GM12878 (cell line): ENCODE data around the gene FOXP1. TPM values are rescaled to one million over a fixed set of nuclear protein-coding genes. Genes with fewer than 3 reads are reported as not detected.

Experiments
- ATAC-seq: fragments of 200-7000 bp; cut with Tn5 transposase; 3 replicates; pipeline ENCODE4 v1.9.1; 2020; ENCODE audit warnings: mild to moderate bottlenecking, moderate library complexity
- BruUV-seq: library from RNA; stranded (reverse); fragments of 400-500 nt; replicated peaks from 2 replicates; lab custom pipeline; 2021; lab: Mats Ljungman, UMichigan
- CTCF ChIA-PET: fragments of 300-600 bp; sonication (Branson Sonifier 250); formaldehyde crosslinking; extraction: SDS; loops from one replicate; lab custom pipeline; 2021; ENCODE audit warnings: inconsistent platforms; lab: Yijun Ruan, JAX
- POLR2A ChIA-PET: fragments of 350-600 bp; formaldehyde crosslinking; extraction: SDS; loops from one replicate; lab custom pipeline; 2021; ENCODE audit warnings: inconsistent platforms; lab: Charles Lee
- RAD21 ChIA-PET: fragments of 300-600 bp; sonication (Branson Sonifier 250); formaldehyde crosslinking; loops from one replicate; lab custom pipeline; 2023; ENCODE audit warnings: antibody characterized with exemption; ENCODE audit not compliant: unreplicated experiment; lab: Charles Lee
- SMC1A ChIA-PET: fragments of 300-600 bp; sonication (Branson Sonifier 250); formaldehyde crosslinking; loops from one replicate; lab custom pipeline; 2023; ENCODE audit not compliant: unreplicated experiment, uncharacterized antibody; lab: Charles Lee
- DNase-seq: peaks from one replicate; pipeline ENCODE4 v3.0.0-alpha.2; 2011; ENCODE audit warnings: low read depth, low spot score
- FAIRE-seq: peaks from 3 replicates; lab custom pipeline; 2011; peaks lifted over from hg19 to GRCh38; lab: Jason Lieb, UNC
- H2AFZ ChIP-seq: 2 replicates; pipeline ENCODE4 v1.6.0; 2011; ENCODE audit warnings: low read depth, low read length, control low read depth; ENCODE audit not compliant: control insufficient read depth
- H3K27ac ChIP-seq: 2 replicates; pipeline ENCODE4 v1.5.1; 2011; ENCODE audit warnings: control low read depth; ENCODE audit not compliant: control insufficient read depth, insufficient read depth
- H3K27me3 ChIP-seq, 2 experiments: replicated peaks in 1 of 2; 2 replicates each; pipeline versions ENCODE4 v1.6.0 to v1.6.1; 2011; ENCODE audit warnings: low read length in 1 of 2; ENCODE audit not compliant: control insufficient read depth in 2 of 2, insufficient read depth in 2 of 2
- H3K36me3 ChIP-seq, 2 experiments: 2 replicates each; pipeline ENCODE4 v1.5.1; 2011; ENCODE audit warnings: low read length in 1 of 2; ENCODE audit not compliant: control insufficient read depth in 2 of 2, insufficient read depth in 2 of 2
- H3K4me1 ChIP-seq: 2 replicates; pipeline ENCODE4 v1.6.1; 2011; ENCODE audit warnings: mild to moderate bottlenecking, low read length, moderate library complexity, mixed read lengths; ENCODE audit not compliant: control insufficient read depth, insufficient read depth
- H3K4me2 ChIP-seq: 2 replicates; pipeline ENCODE4 v1.6.0; 2011; ENCODE audit warnings: control low read depth; ENCODE audit not compliant: control insufficient read depth, insufficient read depth
- H3K4me3 ChIP-seq: fragments of 200-600 bp; sonication (generic); 2 replicates; pipeline ENCODE4 v1.5.1; 2016
- H3K79me2 ChIP-seq: 2 replicates; pipeline ENCODE4 v1.6.0; 2011; ENCODE audit warnings: low read length; ENCODE audit not compliant: control insufficient read depth, insufficient read depth
- H3K9ac ChIP-seq: 2 replicates; pipeline ENCODE4 v1.8.0; 2011; ENCODE audit warnings: low read length, control low read depth, mixed read lengths; ENCODE audit not compliant: control insufficient read depth, insufficient read depth
- H3K9me3 ChIP-seq: replicated peaks from 3 replicates; pipeline ENCODE4 v1.5.1; 2011; ENCODE audit warnings: mild to moderate bottlenecking, low read length; ENCODE audit not compliant: control insufficient read depth, insufficient read depth
- H4K20me1 ChIP-seq: 2 replicates; pipeline ENCODE4 v1.6.0; 2011; ENCODE audit not compliant: control insufficient read depth, insufficient read depth
- GATAD2B ChIP-seq: fragments of 450-650 bp; conservative IDR thresholded peaks from 2 replicates; pipeline ENCODE4 v1.6.1; 2017; ENCODE audit warnings: low read depth, mild to moderate bottlenecking, moderate library complexity
- NR2F1 ChIP-seq: fragments of 450-650 bp; conservative IDR thresholded peaks from 2 replicates; pipeline ENCODE4 v1.6.1; 2017; ENCODE audit warnings: mild to moderate bottlenecking
- SIN3A ChIP-seq: IDR thresholded peaks from 2 replicates; pipeline ENCODE4 v1.6.1; 2012; ENCODE audit warnings: low read depth, low read length, improper control_type of control experiment
- SIX5 ChIP-seq: IDR thresholded peaks from 2 replicates; pipeline ENCODE4 v1.6.1; 2011; ENCODE audit warnings: mild to moderate bottlenecking, low read depth, low read length, moderate library complexity; ENCODE audit not compliant: severe bottlenecking
- TBL1XR1 ChIP-seq: IDR thresholded peaks from 2 replicates; pipeline ENCODE4 v1.6.1; 2012; ENCODE audit warnings: low read depth, low read length, improper control_type of control experiment
- WGBS: methylation state at CpG from one replicate; pipeline ENCODE4 v1.1.6; 2016; ENCODE audit warnings: low lambda C conversion rate; ENCODE audit not compliant: insufficient replicate concordance, insufficient coverage; ENCODE audit errors: missing lambda C conversion rate; 5-methylcytosine and 5-hydroxymethylcytosine counted together
- in situ Hi-C: fragments of 300-500 bp; cut with MboI; formaldehyde crosslinking; loops from 9 replicates; pipeline ENCODE4 v1.14.3; 2018; ENCODE audit warnings: mixed read lengths
- intact Hi-C: fragments of 100-400 bp; cut with micrococcal nuclease; formaldehyde crosslinking; loops from one replicate; pipeline ENCODE4 v1.14.2; 2022; ENCODE audit not compliant: unreplicated experiment
- polyA plus RNA-seq, 11 experiments: library from polyadenylated mRNA; depleted of rRNA in 4 of 11; unstranded in 6 of 11; stranded (reverse) in 5 of 11; fragments of >200 nt; fragmentation: Nextera tagmentation in 4 of 11; fragmentation: Illumina TruSeq in 1 of 11; extraction: Ambion mirVana in 4 of 11; extraction: Trizol in 1 of 11; gene quantifications; 1 replicate in 1 of 11; 2 replicates in 10 of 11; pipeline versions ENCODE4 v1.2.1 to v1.2.3, GENCODE V29; 2011 to 2016; ENCODE audit warnings: inconsistent platforms in 2 of 11, missing spikeins in 2 of 11, low read depth in 1 of 11
- total RNA-seq, 4 experiments: library from RNA; depleted of rRNA in 3 of 4; stranded (reverse); fragments of >200 nt in 3 of 4; fragmentation: Illumina TruSeq in 1 of 4; extraction: Trizol in 1 of 4; gene quantifications; 2 replicates each; pipeline versions ENCODE4 v1.2.1 to v1.2.3, GENCODE V29; 2013 to 2021
- TF ChIP-seq, protein P1 (sequence below): IDR thresholded peaks from 2 replicates; pipeline ENCODE4 v1.6.1; 2011; ENCODE audit warnings: mild to moderate bottlenecking, low read depth, low read length, moderate library complexity; ENCODE audit not compliant: insufficient replicate concordance
- TF ChIP-seq, protein P2 (sequence below): fragments of 150-350 bp; IDR thresholded peaks from 2 replicates; pipeline ENCODE4 v1.6.1; 2014; ENCODE audit warnings: mild to moderate bottlenecking, low read depth, low read length
- TF ChIP-seq, protein P3 (sequence below): fragments of 450-650 bp; IDR thresholded peaks from 2 replicates; pipeline ENCODE4 v1.6.1; 2018; ENCODE audit warnings: mild to moderate bottlenecking, low read depth, moderate library complexity; ENCODE audit not compliant: partially characterized antibody

The FOXP1 gene
- total and polyA plus RNA-seq, 10 of the 15 experiments (the other 5 are each of a cell fraction or from before 2014, with no cell fraction given) = 0.05 to 1.6 (median 0.20) TPM; not detected in 1

DNA sequence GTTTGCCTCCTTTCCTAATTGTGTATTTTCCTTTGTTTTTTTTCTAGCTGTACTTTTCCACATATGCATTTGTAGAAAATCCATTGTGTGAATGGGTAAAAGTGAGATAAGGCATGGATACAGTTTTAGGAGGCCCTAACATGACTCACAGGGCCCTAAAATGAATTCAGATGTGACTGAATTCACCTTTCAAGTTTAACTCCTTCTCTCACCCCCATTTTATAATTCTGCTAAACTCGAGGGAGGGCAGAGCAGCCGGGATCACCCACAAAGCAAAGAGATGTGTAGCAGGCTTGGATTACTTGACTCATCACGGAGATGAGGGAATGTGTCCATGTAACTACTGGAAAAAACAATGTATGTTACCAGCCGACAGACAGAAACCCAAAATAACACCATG, 59.9 kb downstream of the FOXP1 start:
- H3K9me3 ChIP-seq = no peaks in the 10 kb centered on the region
- ChIA-PET RAD21 (no interaction called here), CTCF (no interaction called here), SMC1A (no interaction called here)
- BruUV-seq = no TSS peak
- TF ChIP-seq SIX5 = no peak
- no peak for TF ChIP-seq TBL1XR1
- TF ChIP-seq, protein P1, sequence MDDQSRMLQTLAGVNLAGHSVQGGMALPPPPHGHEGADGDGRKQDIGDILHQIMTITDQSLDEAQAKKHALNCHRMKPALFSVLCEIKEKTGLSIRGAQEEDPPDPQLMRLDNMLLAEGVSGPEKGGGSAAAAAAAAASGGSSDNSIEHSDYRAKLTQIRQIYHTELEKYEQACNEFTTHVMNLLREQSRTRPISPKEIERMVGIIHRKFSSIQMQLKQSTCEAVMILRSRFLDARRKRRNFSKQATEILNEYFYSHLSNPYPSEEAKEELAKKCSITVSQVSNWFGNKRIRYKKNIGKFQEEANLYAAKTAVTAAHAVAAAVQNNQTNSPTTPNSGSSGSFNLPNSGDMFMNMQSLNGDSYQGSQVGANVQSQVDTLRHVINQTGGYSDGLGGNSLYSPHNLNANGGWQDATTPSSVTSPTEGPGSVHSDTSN = no peak
- TF ChIP-seq, protein P2, sequence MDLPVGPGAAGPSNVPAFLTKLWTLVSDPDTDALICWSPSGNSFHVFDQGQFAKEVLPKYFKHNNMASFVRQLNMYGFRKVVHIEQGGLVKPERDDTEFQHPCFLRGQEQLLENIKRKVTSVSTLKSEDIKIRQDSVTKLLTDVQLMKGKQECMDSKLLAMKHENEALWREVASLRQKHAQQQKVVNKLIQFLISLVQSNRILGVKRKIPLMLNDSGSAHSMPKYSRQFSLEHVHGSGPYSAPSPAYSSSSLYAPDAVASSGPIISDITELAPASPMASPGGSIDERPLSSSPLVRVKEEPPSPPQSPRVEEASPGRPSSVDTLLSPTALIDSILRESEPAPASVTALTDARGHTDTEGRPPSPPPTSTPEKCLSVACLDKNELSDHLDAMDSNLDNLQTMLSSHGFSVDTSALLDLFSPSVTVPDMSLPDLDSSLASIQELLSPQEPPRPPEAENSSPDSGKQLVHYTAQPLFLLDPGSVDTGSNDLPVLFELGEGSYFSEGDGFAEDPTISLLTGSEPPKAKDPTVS = no peak
- TF ChIP-seq, protein P3, sequence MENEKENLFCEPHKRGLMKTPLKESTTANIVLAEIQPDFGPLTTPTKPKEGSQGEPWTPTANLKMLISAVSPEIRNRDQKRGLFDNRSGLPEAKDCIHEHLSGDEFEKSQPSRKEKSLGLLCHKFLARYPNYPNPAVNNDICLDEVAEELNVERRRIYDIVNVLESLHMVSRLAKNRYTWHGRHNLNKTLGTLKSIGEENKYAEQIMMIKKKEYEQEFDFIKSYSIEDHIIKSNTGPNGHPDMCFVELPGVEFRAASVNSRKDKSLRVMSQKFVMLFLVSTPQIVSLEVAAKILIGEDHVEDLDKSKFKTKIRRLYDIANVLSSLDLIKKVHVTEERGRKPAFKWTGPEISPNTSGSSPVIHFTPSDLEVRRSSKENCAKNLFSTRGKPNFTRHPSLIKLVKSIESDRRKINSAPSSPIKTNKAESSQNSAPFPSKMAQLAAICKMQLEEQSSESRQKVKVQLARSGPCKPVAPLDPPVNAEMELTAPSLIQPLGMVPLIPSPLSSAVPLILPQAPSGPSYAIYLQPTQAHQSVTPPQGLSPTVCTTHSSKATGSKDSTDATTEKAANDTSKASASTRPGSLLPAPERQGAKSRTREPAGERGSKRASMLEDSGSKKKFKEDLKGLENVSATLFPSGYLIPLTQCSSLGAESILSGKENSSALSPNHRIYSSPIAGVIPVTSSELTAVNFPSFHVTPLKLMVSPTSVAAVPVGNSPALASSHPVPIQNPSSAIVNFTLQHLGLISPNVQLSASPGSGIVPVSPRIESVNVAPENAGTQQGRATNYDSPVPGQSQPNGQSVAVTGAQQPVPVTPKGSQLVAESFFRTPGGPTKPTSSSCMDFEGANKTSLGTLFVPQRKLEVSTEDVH = no peak
- TF ChIP-seq GATAD2B = no peak
- no peak for TF ChIP-seq SIN3A
- no peak for TF ChIP-seq NR2F1
- TF ChIP-seq, all 136 proteins: peak for 0
- no peak overlapping the region for H2AFZ ChIP-seq
- no peak overlapping the region for H3K4me2 ChIP-seq
- DNase-seq = no peak
- H3K36me3 ChIP-seq = no peaks in the 10 kb centered on the region
- 23% methylated on average over 4 of the region's 4 CpGs for WGBS
- H3K79me2 ChIP-seq = no peaks in the 10 kb centered on the region
- H3K27ac ChIP-seq = no peak overlapping the region
- FAIRE-seq = no peak
- H3K4me3 ChIP-seq = no peak overlapping the region
- H3K9ac ChIP-seq = no peak overlapping the region
- H4K20me1 ChIP-seq = no peaks in the 10 kb centered on the region
- intact Hi-C loops = no loop called here
- H3K4me1 ChIP-seq = no peaks in the 10 kb centered on the region
- in situ Hi-C loops = no loop called here
- H3K27me3 ChIP-seq = no peaks in the 10 kb centered on the region
- ATAC-seq = no peak
- POLR2A ChIA-PET = interaction anchor here (0.5 to 0.7 kb wide), 2 partner anchors 9 to 81 kb away, joined by 3 to 7 read pairs; no protein-coding TSS in a partner anchor
